GM13976 (cell line): ENCODE measurements around the gene CLDN18.

ENCODE experiments used
- DNase-seq: peaks from one replicate; pipeline ENCODE4 v3.0.0; 2012; ENCODE audit warnings: low spot score
- in situ Hi-C: fragments of 300-500 bp; cut with MboI; formaldehyde crosslinking; loops from one replicate; pipeline ENCODE4 v1.12.0; 2022; ENCODE audit warnings: low sequenced_read_pairs, mixed read lengths, inconsistent platforms; ENCODE audit not compliant: unreplicated experiment
- TF ChIP-seq, protein P1 (sequence below): IDR thresholded peaks from 2 replicates; pipeline ENCODE4 v1.5.1; 2012; ENCODE audit warnings: borderline replicate concordance, mild to moderate bottlenecking; ENCODE audit not compliant: insufficient read depth; ENCODE audit errors: extremely low read depth, missing control alignments, control extremely low read depth

Gene CLDN18

DNA sequence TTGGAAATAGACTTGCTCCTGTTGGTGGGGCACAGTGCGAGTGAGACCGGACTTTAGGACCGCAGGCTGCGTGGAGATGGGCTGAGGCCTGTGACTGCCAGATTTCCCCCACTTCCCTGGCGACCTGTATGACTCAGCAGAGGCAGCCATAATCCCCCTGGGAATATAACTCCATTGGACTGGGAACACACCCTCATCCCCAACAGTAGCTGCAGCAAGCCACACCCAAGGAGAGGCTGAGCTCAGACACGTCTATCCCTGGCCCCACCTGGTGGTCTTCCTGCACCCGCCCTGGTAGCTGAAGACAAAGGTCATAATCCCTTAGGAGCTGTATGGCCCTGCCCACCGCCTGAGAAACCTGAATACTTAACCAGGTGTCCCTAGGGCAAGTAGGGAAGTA, 62.8 kb downstream of the CLDN18 start:
- in situ Hi-C loops = no loop called here
- TF ChIP-seq, protein P1, sequence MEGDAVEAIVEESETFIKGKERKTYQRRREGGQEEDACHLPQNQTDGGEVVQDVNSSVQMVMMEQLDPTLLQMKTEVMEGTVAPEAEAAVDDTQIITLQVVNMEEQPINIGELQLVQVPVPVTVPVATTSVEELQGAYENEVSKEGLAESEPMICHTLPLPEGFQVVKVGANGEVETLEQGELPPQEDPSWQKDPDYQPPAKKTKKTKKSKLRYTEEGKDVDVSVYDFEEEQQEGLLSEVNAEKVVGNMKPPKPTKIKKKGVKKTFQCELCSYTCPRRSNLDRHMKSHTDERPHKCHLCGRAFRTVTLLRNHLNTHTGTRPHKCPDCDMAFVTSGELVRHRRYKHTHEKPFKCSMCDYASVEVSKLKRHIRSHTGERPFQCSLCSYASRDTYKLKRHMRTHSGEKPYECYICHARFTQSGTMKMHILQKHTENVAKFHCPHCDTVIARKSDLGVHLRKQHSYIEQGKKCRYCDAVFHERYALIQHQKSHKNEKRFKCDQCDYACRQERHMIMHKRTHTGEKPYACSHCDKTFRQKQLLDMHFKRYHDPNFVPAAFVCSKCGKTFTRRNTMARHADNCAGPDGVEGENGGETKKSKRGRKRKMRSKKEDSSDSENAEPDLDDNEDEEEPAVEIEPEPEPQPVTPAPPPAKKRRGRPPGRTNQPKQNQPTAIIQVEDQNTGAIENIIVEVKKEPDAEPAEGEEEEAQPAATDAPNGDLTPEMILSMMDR = no peak
- DNase-seq = no peak

DNA sequence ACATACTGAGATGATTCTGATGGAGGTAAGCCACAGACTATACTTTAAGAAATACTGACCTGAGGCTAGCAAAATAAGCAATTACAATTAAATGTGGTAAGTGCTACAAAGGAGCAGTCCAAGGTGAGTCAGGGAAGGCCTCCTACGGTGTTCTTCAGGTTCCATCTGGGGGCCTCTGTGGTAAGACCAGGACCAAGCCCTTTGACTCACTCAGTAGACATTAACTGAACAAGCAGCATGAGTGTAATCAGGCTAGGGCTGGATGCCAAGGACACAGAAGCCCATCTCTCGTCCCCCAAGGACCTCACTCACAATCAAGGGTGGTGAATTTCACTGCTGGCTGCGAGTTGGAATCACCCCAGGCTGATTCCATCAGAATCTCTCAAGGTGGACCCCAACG, 68.1 kb downstream of the CLDN18 start:
- TF ChIP-seq, protein P1 = no peak
- no peak for DNase-seq
- in situ Hi-C loops = no loop called here

DNA sequence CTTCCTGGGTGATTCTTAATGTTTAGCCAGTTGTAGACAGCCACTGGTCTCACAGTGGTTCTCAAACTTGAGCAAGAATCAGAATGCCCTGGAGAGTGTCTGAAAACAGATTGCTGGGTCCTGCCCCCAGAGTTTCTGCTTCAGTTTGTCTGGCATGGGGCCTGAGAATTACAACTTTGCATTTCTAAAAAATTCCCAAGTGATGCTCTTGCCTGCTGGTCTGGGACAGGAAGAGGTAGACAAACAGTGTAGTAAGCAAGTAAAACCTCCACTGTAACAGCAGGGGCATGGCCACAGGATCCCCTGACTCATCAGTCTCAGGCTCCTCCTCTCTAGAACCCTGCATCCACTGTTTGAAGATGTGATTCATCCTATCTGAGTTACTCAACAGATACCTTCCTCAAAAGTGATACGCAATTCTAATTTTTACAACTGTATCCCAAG, 69.0 kb downstream of the CLDN18 start:
- no peak for DNase-seq

DNA sequence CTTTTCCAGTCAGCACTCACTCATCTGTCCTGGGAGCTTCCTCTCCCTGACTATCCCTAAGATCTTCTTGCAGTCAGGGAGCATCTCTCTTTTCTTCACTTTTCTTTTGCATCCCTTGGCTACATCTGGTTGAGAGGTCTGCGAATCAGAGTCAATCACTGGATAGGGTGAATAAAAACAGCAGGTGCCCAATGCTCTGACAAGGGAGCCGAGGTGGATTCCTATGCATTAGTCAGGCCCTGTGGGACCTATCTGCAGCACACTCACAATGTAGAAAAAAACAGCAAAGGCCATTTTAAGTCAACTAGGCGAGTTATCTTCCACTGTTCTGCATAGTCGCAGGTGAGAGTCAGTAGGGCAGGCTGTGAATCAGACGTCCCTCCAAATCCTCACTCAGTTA, 69.9 kb downstream of the CLDN18 start:
- TF ChIP-seq, protein P1 = no peak
- in situ Hi-C loops = no loop called here
- no peak for DNase-seq

More for the DNA sequence above, 69.0 kb downstream of the CLDN18 start:
- in situ Hi-C loops = no loop called here
- TF ChIP-seq, protein P1 = no peak

DNA sequence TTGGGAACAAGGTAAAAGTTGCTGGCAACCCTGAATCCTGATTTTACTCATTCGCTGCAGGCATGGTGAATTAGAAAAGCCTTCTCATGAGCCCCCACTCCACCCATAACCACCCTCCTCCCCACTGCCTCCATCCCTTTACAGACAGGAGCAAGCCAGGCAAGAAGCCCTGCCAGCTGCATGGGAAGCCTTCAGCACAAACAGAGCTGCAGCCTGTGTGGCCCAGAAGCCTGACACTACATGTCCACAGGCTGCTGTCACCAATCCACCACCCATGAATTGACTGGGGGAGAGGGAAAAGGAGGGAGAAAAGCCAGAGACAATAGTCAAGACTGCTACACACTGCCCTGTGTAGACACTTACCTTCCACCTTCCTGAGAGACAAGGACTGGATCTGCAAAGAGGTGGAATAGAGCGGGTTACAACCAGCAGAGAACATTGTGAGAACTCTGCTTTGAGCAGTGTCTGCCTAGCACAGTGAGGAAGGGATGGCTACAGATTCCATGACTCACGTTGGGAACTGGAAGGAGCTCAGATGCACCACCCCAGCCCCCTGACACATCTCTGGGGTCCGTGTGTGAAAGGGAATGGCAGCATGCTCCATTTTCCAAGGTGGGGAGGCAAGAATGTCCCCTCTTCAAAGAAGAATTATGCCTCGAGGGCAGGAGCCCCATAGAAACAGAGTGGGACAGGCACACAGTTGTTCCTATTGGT, 71.6 kb downstream of the CLDN18 start:
- no peak for DNase-seq
- TF ChIP-seq, protein P1 = no peak
- in situ Hi-C loops = no loop called here

DNA sequence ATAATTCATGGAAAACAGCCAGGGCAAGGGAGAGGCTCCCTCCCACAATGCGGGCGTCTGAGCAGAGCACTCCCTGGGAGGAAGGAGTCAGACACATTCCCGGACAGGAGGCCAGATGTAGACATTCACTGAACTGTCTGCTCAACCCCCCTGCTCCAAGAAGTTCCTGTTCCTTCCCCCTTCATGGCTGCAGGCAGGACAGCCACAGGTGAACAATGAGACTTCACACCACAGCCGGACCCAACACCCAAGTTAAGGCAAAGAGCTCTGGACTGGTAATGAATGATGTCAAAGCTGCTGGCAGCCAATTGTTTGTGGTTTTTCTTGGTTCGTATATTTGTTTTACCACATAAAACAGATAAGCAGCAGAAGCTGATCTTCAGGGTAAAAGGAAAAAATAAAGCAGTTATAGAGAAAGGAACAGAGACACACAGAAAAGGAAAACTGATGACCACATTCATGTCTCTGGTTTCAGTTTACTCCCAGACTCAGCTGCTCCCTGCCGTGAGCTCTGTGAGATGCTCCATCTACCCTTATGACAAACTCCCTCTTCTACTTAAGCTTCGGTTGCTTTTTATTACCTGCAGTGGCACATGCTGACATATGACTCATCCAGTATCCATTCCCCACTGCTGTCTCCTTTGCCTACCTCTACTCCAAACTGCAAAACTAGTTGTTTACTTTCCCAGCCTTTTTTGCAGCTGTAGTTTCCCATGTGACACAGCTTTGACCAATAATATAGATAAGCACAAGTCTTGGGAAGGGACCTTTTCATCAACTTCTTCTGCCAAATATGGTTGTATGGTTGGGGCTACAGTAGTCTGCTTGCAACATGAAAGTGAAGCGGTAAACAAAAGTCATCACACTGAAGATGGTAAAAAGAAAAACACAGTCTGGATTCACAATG, 72.4 kb downstream of the CLDN18 start:
- no peak for DNase-seq
- TF ChIP-seq, protein P1 = no peak
- in situ Hi-C loops = no loop called here
